Medulla oblongata (tissue), 1 donor: ENCODE results near the gene MT1G.
"Not testable (repeated sequence)": the region's sequence is repeated elsewhere in the genome, so short reads cannot be mapped to it uniquely, and the experiment has no call there.

ENCODE experiments used
- DNase-seq: peaks from one replicate; pipeline ENCODE4 v3.0.0-alpha.2; 2015; ENCODE audit errors: extremely low spot score

The MT1G gene

DNA sequence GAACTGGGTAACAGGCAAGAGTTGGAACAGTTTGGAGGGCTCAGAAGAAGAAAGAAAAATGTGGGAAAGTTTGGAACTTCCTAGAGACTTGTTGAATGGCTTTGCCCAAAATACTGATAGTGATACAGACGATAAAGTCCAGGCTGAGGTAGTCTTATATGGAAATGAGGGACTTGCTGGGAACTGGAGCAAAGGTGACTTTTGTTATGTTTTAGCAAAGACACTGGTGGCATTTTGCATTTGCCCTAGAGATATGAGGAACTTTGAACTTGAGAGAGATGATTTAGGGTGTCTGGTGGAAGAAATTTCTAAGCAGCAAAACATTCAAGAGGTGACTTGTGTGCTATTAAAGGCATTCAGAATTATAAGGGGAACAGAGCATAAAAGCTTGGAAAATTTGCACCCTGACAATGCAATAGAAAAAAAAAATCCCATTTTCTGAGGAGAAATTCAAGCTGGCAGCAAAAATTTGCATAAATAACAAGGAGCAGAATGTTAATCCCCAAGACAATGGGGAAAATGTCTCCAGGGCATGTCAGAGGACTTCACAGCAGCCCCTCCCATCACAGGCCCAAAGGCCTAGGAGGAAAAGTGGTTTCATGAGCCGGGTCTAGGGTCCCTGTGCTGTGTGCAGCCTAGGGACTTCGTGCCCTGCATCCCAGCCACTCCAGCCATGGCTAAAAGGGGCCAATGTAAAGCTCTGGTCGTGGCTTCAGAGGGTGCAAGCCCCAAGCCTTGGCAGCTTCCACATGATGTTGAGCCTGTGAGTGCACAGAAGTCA is 46.0 kb downstream of the MT1G start:
- DNase-seq, result not testable (repeated sequence)

DNA sequence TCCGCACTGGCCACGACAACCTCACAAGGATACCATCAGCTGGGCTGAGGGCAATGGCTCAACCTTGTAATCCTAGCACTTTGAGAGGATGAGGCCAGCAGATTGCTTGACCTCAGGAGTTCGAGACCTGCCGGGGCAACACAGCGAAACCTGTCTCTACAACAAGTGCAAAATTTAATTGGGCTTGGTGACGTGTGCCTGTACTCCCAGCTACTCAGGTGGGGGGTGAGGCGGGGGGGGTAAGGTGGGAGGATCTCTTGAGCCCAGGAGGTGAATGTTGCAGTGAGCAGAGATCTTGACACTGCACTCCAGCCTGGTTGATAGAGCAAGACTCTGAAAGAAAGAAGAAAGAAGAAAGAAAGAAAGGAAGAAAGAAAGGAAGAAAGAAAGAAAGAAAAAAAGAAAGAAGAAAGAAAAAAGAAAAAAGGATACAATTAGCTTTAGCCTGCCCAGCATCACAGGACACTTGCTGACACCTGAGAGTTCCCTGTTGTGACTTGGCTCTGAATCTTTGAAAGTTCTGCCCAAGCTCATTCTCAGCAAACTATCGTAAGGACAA is 47.4 kb downstream of the MT1G start:
- no peak for DNase-seq

GRCh38 chr16:56618138-56618537 is 49.7 kb downstream of the MT1G start:
- DNase-seq, result no peak

DNA sequence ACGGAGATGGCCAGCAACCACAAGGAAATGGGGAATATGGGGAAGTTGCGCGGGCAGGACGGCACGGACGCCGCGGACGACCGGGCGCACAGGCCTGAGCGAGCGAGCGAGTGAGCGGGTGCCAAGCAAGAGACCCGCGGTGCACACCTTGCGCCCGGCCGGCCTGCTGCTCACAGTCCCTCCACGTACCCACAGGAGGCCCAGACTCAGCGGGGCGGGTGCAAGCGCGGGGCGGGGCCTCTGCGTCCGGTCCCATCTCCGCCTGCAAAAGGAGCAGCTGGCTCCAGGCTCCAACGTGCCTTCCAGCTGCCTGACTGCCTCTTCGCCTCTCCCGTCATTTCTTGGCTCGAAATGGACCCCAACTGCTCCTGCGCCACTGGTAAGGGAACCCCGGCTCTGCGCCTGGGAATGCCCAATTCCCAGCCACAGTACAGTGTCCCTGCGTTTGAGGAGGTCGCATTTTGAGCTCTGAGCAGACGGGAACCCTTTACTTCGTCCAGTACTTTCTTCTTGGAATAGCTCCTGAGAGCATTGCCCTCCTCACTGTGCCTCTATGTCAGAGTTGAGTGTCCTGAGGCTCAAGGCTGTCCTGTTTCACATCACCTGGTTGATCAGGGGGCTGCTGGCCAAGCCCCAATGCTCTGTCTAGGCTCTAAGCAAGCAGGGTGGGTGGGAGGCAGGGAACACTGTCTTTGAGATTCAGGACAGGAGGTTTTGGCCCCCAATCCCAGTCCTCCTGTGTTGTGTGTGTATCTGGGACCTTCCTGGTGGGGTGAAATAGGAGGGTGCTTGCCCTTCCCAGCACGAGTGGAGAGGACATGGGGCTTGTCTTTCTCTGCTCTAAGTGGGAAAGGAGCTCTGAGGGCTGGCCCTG is 50.4 kb downstream of the MT1G start:
- DNase-seq, result peak; percentile 55
